Activated CD4-positive, alpha-beta T cell treated with anti-CD3 and anti-CD28 coated beads for 48 hours (primary cell): ENCODE results near the gene PROM1.

Experiments used
- DNase-seq: peaks from one replicate; pipeline ENCODE4 v3.0.0-alpha.2; 2020

The PROM1 gene

DNA sequence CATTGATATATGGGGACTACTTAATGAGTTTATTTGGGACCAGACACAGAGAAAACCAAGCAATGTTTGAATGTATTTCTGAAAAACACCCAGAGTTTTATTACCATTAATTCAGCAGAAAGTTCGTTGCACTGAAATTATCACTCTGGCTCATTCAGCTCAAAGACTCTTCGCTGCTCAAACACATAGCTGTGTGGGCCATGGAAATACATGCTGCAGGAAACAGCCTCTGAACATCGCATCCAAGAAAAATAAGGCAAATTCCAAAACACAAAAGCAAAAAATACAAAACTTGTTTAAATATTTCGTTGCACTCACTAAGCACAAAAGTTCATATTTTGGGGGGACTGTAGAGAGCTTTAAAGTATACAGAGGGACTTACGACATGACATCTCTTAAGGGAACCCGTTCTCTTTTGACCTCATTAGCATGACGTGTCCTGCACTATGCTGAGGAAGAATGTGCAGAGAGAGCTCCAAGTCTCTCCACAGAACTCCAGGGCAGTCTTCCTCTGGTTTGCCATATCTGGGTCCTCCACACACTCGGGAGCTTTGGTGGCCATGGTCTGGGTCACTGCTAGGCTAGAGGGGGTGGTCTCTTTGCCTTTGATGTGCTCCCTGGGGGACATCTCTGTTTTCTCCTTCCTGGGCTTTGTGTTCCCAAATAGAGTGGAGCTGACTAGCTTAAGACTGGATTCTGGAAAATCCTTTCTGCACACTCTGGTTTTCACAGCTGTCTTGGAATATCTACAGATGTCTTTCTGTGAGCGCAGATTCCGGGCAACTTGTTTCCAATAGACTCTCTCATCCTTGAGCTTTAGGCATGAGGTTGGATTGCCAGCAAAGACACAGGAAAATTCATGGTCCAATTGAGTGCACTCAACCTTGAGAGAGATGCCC lies 148.1 kb downstream of the PROM1 start:
- DNase-seq: no peak

- DNase-seq: no peak
Observed at GRCh38 chr4:15934259-15934658, 149.6 kb downstream of the PROM1 start.

DNA sequence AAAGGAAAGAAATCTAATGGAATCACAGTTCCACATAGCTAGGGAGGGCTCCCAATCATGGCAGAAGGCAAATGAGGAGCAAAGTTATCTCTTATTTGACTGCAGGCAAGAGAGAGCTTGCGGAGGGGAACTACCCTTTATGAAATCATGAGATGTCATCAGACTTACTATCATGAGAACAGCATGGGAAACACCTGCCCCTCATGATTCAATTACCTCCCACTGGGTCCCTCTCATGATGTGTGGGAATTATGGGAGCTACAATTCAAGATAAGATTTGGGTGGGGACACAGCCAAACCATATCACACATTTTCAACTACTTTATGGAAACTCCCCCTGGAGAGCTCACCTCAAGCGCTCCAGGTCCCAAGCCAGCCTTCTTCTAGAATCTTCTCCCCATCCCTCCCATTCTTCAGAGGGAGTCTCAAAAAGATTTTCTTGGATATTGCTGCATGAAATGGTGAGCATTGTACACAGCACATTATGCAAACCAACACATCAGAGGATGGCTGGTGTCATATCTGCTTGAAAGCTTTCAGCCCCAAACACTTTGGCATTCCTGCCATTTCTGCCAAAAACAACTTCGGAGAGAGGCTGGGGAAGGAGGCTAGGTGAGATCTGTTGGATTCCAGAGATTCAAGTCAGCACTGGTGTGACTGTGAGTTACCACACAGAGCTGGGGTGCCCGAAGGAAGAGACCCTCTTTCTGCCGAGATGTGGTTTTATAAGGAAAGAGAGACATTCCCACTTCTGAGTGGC lies 152.2 kb downstream of the PROM1 start:
- DNase-seq: no peak

- DNase-seq: peak; percentile 7
Observed at GRCh38 chr4:15930314-15930713, 153.5 kb downstream of the PROM1 start.

DNA sequence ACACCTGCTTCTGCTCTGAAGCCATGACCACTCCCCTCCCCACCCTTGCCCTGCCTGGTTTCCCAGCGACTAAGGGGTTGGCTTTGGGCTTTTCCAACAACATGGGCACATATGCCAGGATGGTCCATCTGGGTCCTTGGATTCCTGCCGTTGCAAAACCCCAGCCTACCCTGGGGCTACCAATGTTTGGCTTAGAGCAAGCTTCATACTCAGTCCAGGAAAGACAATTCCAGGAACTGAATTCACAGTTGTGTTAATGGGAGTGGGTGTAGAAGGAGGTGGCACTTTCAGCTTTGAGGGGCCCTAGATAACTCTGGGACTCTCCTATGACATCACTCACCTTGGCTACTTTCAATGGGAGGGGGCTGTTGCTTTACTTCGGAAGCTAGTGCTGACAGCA lies 154.3 kb downstream of the PROM1 start:
- DNase-seq: no peak

DNA sequence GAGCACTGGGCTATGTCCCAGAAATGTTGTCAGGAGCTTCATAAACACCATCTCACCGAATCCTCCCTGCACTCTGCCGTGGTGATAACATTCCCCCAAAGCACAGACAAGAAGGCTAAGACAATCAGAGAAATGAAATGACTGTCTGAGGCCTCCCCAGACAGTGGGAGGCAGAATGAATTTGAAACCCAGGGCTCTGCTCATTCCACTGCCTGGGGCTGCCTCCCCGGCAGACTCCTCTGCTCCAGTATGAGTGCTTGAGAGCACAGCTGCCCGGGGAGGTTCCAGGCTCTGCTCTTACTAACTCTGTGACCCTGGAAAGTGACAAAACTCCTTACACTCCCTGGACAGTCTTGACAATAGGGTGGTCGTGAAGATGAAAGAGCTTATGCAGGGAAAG lies 154.9 kb downstream of the PROM1 start:
- no peak for DNase-seq

DNA sequence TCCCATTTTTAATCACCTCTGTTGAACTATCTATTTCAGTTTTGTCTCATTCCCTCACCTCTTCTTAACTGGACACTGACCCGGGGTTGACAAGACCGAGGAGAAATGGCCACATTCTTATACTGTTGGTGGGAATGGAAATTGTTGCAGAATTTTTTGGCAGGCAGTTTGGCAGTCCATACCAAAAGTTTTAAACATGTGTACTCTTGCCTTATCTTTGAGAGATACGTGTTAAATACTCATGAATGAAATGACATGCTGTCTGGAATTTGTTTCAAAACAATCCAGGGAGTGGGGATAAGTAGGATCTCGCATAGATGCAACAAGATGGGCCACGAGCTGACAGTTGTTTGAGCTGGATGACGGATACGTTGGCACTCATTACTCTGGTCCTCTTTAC lies 157.3 kb downstream of the PROM1 start:
- DNase-seq: no peak

GRCh38 chr4:15925830-15926229 lies 158.0 kb downstream of the PROM1 start:
- no peak for DNase-seq

DNA sequence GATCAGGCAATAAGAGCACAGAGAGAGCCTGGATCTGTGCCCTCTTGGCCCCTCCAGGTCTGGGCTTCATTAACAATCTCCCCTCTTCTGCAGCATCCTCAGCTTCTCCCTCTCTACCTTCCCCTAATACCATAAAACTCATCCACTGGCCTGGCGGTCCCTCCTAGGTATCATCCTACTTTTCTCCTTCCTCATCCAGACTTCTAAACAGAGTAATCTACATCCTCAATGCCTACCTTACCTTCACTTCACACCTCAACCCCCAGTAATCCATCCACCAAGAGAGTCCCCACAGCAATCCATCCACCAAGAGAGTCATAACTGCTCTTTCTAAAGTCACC lies 162.3 kb downstream of the PROM1 start:
- DNase-seq: no peak

GRCh38 chr4:15920723-15921591 lies 162.9 kb downstream of the PROM1 start:
- DNase-seq: peak; percentile 18

GRCh38 chr4:15918484-15919129 lies 165.2 kb downstream of the PROM1 start:
- no peak for DNase-seq
